Stimulated activated CD8-positive, alpha-beta memory T cell treated with anti-CD3 and anti-CD28 coated beads, Interleukin-2, amount 100 ng/mL, for 1 hour (primary cell): ENCODE results near the gene BRAT1.

Source experiments
- DNase-seq, 2 donors: peaks; one replicate each; pipeline ENCODE4 v3.0.0-alpha.2; 2020; ENCODE audit warnings: low read depth in 2 of 2

Gene BRAT1

GRCh38 chr7:2585446-2585845, 30.1 kb upstream of the BRAT1 start:
- no peak for DNase-seq

DNA sequence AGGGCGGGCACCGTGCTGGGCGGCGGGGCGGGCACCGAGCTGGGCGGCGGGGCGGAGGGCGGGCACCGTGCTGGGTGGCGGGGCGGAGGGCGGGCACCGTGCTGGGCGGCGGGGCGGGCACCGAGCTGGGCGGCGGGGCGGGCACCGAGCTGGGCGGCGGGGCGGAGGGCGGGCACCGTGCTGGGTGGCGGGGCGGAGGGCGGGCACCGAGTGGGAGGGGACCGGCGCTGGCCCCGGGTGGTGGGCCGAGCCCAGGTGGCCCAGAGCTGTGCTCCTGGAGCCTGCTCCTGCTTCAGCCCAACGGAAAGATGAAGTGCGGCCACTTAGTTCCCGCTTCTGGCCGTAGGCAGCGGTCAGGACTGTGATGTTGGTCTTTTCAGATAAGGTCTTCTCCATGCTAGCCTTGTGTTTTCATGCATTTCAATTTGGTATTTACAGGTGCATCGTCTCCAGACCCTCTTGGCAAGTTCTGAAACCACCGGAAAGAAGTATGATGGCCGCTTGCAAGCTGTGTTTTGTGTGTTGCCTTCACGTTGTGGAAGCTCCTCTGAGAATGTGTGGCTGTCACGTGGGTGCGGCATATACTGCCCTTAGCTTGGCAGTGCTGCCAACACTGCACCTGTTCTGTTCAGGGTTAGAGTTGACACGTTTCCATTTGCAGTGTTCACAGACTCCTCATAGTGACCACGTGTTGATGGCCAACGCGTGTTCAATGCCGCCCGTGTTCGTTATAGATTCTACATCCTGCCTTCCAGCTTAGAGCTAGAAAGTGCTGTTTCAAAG, 28.7 kb upstream of the BRAT1 start:
- DNase-seq, result no peak

GRCh38 chr7:2582006-2582735, 26.8 kb upstream of the BRAT1 start:
- DNase-seq, result no peak

DNA sequence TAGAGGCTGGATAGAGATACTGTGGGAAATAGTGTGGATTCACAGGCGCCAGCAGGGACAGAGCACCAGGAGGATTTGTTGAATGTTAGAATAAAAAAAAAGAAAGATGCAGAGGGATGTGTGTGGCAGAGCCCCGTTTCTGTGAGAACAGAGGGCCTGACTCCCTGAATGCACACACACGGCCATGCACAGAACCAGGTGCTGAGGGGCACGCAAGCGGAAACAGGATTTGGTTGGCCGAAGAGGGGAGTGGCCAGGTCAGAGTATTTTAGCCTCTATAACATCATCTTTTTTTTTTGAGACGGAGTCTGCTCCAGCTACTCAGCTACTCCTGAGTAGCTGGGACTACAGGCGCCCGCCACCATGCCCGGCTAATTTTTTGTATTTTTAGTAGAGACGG, 25.3 kb upstream of the BRAT1 start:
- DNase-seq, result no peak

GRCh38 chr7:2577914-2578680, 22.8 kb upstream of the BRAT1 start:
- no peak for DNase-seq

DNA sequence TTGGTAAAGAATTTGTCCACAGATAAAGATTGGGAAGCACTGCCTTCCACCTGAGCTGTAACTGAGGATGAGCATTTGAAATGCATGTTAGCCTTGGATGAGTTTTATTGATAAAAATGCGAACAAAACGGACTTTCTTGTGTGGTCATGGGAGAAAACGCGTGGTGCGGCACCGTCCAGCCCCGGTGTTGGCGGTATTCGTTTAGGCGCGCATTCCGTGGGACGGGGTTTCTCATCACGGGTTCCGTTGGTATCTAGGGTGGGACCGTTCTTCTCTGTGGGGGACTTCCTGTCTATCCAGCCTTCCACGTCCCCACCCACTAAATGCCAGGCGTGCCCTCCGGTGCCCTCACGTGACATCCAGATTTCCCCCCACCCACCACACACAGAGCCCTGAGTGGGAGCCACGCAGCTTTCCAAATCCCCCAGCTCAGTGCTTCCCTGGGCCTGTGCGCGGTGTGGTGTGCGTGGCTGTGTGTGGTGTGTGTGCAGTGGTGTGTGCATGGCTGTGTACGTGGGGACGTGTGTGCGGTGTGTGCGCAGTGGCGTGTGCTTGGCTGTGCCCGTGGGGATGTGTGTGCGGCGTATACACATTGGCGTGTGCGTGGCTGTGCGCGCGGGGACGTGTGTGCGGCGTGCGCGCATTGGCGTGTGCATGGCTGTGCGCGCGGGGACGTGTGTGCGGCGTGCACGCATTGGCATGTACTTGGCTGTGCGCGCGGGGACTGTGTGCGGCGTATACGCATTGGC, 21.6 kb upstream of the BRAT1 start:
- DNase-seq, result no peak

DNA sequence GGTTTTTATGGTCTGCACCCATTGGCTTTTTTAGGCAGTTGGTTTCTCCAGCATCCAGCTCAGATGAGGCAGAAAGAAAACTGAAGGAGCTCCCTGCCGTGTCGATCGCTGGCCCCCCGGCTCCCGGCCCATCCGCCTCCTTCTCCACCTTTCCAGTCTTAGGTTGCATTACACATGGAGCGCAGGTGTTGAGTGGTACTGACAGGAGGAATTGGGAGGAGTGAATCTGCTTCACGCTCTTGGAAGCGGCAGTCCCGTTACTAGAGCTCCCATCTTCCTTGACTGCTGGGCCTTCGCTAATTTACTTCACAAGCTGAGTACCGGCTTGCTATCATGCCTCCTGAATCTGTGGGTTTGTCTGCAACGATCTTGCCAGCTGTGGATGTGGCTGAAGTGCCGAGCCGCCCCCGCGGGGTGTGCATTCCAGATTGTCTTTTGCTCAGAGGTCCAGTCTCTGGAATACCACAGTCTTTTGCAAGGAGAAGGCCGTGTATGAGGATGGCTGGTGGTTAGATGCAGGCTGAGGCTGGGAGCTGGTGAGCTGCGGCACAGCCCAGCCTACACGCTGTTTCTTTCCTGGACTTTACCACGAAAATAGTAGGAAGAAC, 20.5 kb upstream of the BRAT1 start:
- DNase-seq, result no peak

- no peak for DNase-seq
These were observed 19.9 kb upstream of the BRAT1 start for GRCh38 chr7:2575046-2575732.

GRCh38 chr7:2573761-2574160, 18.4 kb upstream of the BRAT1 start:
- no peak for DNase-seq

DNA sequence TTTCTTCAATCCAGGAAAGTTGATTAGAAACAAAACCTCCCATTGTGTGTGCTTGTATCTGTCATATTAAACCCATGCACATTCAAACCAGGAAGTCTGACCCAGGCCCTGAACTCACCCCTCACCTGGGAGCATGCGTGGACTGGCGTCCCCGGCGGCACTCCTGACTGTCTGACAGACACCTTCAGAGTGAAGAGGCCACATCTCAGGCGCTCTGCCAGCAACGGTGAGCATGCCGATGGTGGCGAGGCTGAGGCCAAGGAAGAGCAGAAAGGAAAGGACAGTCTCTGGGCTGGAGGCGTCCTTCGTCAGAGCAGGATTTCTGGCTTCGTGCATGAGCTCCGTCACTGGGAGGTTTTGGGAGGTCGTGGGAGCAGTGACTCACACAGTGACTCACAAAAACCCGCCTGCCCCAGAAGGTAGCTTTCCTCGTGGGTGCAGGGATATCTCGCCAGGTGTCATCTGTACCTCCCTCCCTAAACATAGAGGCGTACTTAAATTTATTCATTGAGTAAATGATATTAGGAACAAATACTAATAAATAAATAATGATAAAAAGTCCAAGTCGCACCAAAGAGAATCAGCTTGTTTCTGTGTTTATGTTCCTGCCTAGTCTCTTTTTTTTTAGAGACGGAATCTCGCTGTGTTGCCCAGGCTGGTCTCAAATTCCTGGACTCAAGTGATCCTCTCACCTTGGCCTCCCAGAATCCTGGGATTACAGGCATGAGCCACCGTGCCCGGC, 16.9 kb upstream of the BRAT1 start:
- no peak for DNase-seq

DNA sequence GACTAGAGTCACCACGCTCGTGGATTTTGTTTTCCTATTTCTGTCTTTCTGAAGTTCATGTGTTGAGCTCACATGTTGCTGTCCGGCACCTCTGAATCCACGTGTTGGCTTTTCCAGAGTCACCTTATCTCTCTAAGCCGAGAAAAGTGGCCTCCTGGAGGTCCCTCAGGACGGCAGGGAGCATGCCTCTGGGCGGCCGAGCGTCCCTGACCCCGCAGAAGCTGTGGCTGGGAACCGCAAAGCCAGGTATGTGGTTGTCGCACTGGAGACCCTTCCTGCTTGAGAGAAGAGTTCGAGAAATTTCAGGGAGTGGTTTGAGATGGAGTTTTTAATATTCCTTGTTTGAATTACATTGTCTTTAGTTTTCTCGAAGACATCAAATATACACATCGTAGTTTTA, 16.1 kb upstream of the BRAT1 start:
- no peak for DNase-seq

DNA sequence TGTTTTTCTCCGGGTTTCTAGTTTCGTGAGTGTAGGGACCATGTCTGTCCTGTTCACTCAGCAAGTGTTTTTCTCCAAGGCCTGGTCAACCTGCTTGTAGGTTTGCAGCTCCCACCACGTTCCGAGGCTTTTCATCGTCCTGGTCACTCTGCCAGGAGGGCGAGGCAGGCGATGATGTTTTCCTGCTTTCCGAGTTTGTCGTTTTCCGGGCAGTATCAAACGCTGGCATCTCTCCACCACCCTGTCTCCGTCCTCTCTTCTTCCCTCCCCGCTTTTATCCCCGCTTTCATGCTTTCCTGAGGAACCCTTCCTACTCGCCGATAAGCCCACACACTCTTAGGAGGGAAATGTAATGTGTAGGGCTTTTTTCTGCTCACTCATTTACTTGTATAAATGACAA, 14.7 kb upstream of the BRAT1 start:
- no peak for DNase-seq

GRCh38 chr7:2569421-2569820, 14.1 kb upstream of the BRAT1 start:
- no peak for DNase-seq

GRCh38 chr7:2568521-2569223, 13.3 kb upstream of the BRAT1 start:
- no peak for DNase-seq

- DNase-seq, result no peak
These were observed 12.5 kb upstream of the BRAT1 start for GRCh38 chr7:2567679-2568278.

DNA sequence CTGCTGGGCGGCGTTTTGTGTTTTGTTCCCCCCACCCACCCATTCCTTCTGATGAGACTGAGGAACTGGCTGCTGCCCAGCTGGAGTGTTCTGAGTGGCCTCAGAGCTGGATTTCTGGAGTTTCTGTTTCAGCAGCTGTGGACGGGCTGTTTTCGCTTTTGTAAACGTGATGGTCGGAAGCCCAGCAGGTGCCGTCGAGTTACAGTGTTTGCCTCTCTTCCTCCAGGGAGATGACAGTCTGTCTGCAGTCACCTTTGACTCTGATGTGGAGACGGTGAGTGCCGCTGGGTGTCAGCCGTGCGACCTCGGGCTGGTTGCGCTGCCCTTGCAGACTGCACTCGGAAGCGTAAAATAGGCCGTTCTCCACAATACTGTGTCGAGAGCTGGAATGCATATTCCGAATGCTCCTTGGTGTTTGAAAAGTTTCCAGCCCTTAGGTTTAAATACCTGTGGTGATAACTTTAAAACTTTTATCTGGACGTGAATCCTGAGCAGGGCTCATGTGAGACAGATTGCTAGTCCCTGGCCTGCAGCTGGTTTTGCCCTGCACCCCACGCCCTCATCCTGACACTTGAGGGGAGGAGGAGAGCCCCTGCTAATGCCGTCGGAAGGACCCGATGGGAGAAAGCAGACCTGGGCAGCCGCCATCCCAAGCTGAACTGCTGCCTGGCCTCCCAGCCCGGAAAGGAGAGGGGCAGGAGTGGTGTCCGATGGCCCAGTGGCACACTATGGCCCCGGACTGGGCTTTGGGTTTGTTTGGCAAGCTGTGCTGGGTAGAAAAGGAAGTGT, 11.8 kb upstream of the BRAT1 start:
- DNase-seq, result no peak

DNA sequence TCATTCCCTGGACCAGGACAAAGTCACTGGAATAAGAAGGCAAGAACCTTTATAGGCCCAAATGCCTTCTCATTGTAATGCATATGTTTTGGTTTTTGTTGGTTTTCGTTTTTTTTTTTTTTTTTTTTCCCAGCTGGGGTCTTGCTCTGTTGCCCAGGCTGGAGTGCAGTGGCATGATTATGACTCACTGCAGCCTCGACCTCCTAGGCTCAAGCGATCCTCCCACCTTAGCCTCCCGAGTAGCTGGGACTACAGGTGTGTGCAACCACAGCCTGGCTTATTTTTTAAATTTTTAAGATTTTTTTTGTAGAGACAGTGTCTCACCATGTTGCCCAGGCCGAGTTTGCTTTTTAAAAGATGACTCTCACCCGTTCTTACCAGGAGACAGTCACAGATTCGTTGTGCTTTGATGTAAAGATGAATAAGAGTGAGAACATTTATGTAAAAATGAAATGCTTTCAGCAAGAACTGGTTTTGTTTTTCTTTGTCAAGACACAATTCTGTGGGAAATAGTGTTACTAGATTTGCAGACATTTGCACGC, 11.1 kb upstream of the BRAT1 start:
- DNase-seq, result no peak

DNA sequence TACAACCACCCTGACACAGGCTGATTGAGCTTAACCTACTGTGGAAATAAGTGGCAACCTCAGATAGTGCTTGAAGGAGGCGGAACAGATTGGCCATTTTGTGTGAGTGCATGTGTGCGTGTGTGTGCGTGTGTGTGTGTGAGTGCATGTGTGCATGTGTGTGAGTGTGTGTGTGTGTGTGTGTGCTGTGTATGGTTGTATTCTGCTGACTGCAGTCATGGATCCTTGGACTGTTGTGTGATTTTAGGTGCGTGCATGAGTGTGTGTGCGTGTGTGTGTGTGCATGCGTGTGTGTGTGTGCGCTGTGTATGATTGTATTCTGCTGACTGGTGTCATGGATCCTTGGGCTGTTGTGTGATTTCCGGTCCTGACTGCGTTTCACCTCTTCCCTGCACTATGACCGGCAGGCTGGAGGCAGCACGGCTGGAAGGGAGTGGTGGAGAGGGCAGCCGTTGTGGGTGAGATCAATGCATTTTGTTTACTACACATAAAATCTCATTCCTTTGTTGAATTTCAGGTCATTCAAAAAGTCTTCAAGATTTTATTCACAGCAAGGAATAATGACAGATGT, 9.7 kb upstream of the BRAT1 start:
- no peak for DNase-seq
